ENCODE data around the gene CST9.

GRCh38 chr20:23595941-23596340 is 9.8 kb downstream of the CST9 start:
- TF ChIP-seq CTCF (IDR thresholded peaks at IDR 0.05) (no peak), EP300 (IDR thresholded peaks at IDR 0.05) (no peak), POLR2A (IDR thresholded peaks at IDR 0.05) (no peak)

Data from ovary (tissue), 3 donors.